ENCODE results near the gene EMX2.

EMX2 gene

GRCh38 chr10:117545141-117546019, 2.8 kb downstream of the EMX2 start:
- DNase-seq: no peak

GRCh38 chr10:117546020-117546580, 3.6 kb downstream of the EMX2 start:
- no peak for DNase-seq

GRCh38 chr10:117546581-117547015, 4.1 kb downstream of the EMX2 start:
- DNase-seq: no peak

- DNase-seq: no peak
Measured at GRCh38 chr10:117547016-117547715, 4.6 kb downstream of the EMX2 start.

- no peak for DNase-seq
Measured at GRCh38 chr10:117547716-117548668, 5.4 kb downstream of the EMX2 start.

- no peak for DNase-seq
Measured at GRCh38 chr10:117549100-117549585, 6.6 kb downstream of the EMX2 start.

GRCh38 chr10:117550076-117550475, 7.5 kb downstream of the EMX2 start:
- DNase-seq: no peak

- no peak for DNase-seq
Measured at GRCh38 chr10:117550599-117551329, 8.2 kb downstream of the EMX2 start.

GRCh38 chr10:117551330-117552155, 9.0 kb downstream of the EMX2 start:
- no peak for DNase-seq

GRCh38 chr10:117552156-117552631, 9.6 kb downstream of the EMX2 start:
- DNase-seq: no peak

GRCh38 chr10:117552701-117553141, 10.2 kb downstream of the EMX2 start:
- DNase-seq: no peak

- DNase-seq: no peak
Measured at GRCh38 chr10:117553142-117553814, 10.7 kb downstream of the EMX2 start.

GRCh38 chr10:117553815-117554172, 11.2 kb downstream of the EMX2 start:
- no peak for DNase-seq

GRCh38 chr10:117554241-117554814, 11.8 kb downstream of the EMX2 start:
- no peak for DNase-seq

GRCh38 chr10:117555017-117555416, 12.5 kb downstream of the EMX2 start:
- DNase-seq: no peak

GRCh38 chr10:117555863-117556262, 13.3 kb downstream of the EMX2 start:
- no peak for DNase-seq

GRCh38 chr10:117556356-117556755, 13.8 kb downstream of the EMX2 start:
- no peak for DNase-seq

- no peak for DNase-seq
Measured at GRCh38 chr10:117559712-117560111, 17.2 kb downstream of the EMX2 start.

GRCh38 chr10:117560942-117561341, 18.4 kb downstream of the EMX2 start:
- no peak for DNase-seq

GRCh38 chr10:117562220-117562619, 19.7 kb downstream of the EMX2 start:
- DNase-seq: no peak

Data from T-helper 1 cell (primary cell).